ENCODE data around the gene GRHPR. TPM values are rescaled to one million over a fixed set of nuclear protein-coding genes. Genes with fewer than 3 reads are reported as not detected.

The GRHPR gene
- total and polyA plus RNA-seq, 2 of the 8 experiments (the other 6 are each of a cell fraction or from before 2014, with no cell fraction given) = 97.0 to 201 TPM

- no peak for TF ChIP-seq CHD7 (IDR thresholded peaks at IDR 0.05; ENCODE audit: insufficient replicate concordance, low read length)
- no peak for TF ChIP-seq FOSL1 (IDR thresholded peaks at IDR 0.05; ENCODE audit: insufficient read depth, low read depth, low read length)
- TF ChIP-seq HDAC2 (IDR thresholded peaks at IDR 0.05; ENCODE audit: borderline replicate concordance in 1 of 2, low read depth in 2 of 2, low read length in 2 of 2) = peak in 1 of 2 experiments; percentile 76; a peak in 2 of 4 replicates
- no peak for TF ChIP-seq JUND (IDR thresholded peaks at IDR 0.05; ENCODE audit: low read length)
- TF ChIP-seq RFX5 (IDR thresholded peaks at IDR 0.05; ENCODE audit: borderline replicate concordance, low read depth, low read length) = no peak
- no peak for TF ChIP-seq CBX8 (IDR thresholded peaks at IDR 0.05; ENCODE audit: borderline replicate concordance, low read depth, low read length)
- TF ChIP-seq JUN (IDR thresholded peaks at IDR 0.05; ENCODE audit: low read depth, low read length) = no peak
- no peak; the same call in 1 of the 2 replicates for TF ChIP-seq BACH1 (IDR thresholded peaks at IDR 0.05; ENCODE audit: low read length)
- no peak for TF ChIP-seq YY1 (IDR thresholded peaks at IDR 0.05; ENCODE audit: low read depth, low read length)
- no peak for TF ChIP-seq TCF12 (IDR thresholded peaks at IDR 0.05; ENCODE audit: low read depth, low read length)
These were observed at the start of gene GRHPR (continued) for GRCh38 chr9:37422289-37423104.

Measured in H1 (cell line).